HG03064 (cell line): ENCODE measurements around the gene C4BPB.
"Not testable (repeated sequence)": the region's sequence is repeated elsewhere in the genome, so short reads cannot be mapped to it uniquely, and the experiment has no call there.

Experiments
- ATAC-seq: cut with Tn5 transposase; IDR thresholded peaks from one replicate; pipeline ENCODE4 v1.9.1; 2021; ENCODE audit warnings: low read depth; ENCODE audit not compliant: unreplicated experiment

The C4BPB gene

GRCh38 chr1:207088701-207089626 lies at the start of gene C4BPB:
C4BPB (plus strand) TSS chr1:207088860; CDS start chr1:207089532, 672 bp downstream.
- no peak for ATAC-seq

- ATAC-seq = no peak
These were observed 49.1 kb upstream of the C4BPB start for GRCh38 chr1:207039380-207040180.

- ATAC-seq = no peak
These were observed 48.5 kb upstream of the C4BPB start for GRCh38 chr1:207040181-207040533.

- ATAC-seq = not testable (repeated sequence)
These were observed 47.3 kb upstream of the C4BPB start for GRCh38 chr1:207041397-207041796.

GRCh38 chr1:207045453-207045852 lies 43.2 kb upstream of the C4BPB start:
- no peak for ATAC-seq

GRCh38 chr1:207047505-207047904 lies 41.2 kb upstream of the C4BPB start:
- no peak for ATAC-seq

- no peak for ATAC-seq
These were observed 40.6 kb upstream of the C4BPB start for GRCh38 chr1:207048041-207048440.

GRCh38 chr1:207049054-207049453 lies 39.6 kb upstream of the C4BPB start:
- no peak for ATAC-seq

GRCh38 chr1:207049514-207049913 lies 39.1 kb upstream of the C4BPB start:
- no peak for ATAC-seq

GRCh38 chr1:207049974-207050391 lies 38.7 kb upstream of the C4BPB start:
- ATAC-seq = no peak

- ATAC-seq = no peak
These were observed 38.0 kb upstream of the C4BPB start for GRCh38 chr1:207050480-207051190.

- no peak for ATAC-seq
These were observed 37.3 kb upstream of the C4BPB start, which contains the start of gene YOD1 for GRCh38 chr1:207051191-207051943. YOD1 (minus strand) TSS chr1:207051208; CDS start chr1:207051030, 178 bp downstream.

- ATAC-seq = peak; percentile 68
These were observed 35.5 kb upstream of the C4BPB start, which contains the start of gene PFKFB2 for GRCh38 chr1:207052911-207053769. PFKFB2 (plus strand) TSS chr1:207053275; CDS start chr1:207054718, 1,443 bp downstream.

- ATAC-seq = no peak
These were observed 34.2 kb upstream of the C4BPB start for GRCh38 chr1:207054491-207054890.

- no peak for ATAC-seq
These were observed 33.2 kb upstream of the C4BPB start for GRCh38 chr1:207055386-207056001.

- no peak for ATAC-seq
These were observed 32.0 kb upstream of the C4BPB start for GRCh38 chr1:207056673-207057072.

- no peak for ATAC-seq
These were observed 30.4 kb upstream of the C4BPB start for GRCh38 chr1:207058252-207058651.
